OCI-M2 (cell line): ENCODE data around the gene FANCL.
"Not testable (repeated sequence)": the region's sequence is repeated elsewhere in the genome, so short reads cannot be mapped to it uniquely, and the experiment has no call there.

Experiments used
- DNase-seq: peaks from one replicate; lab custom pipeline; 2025; ENCODE audit not compliant: unreplicated experiment; lab: John Stamatoyannopoulos, UW

The FANCL gene

DNA sequence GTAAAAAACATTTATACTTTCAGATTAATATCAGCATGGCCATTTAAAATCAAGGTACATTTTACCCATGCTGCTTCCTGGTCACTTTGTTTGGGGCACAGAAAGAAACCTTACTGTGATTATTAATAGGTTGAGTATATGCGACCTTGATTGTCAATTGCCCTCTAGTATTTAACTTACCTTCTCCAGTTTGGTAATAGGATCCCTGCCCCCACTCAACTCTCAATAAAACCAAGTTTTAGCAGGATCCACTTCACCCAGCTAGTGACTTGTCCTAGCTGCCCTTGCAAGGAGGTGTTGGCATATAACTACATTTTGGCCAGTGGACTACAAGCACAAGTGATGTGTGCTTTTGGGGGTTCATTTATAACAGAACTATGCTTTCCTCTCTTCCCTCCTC is 34.3 kb downstream of the FANCL start:
- DNase-seq = no peak

DNA sequence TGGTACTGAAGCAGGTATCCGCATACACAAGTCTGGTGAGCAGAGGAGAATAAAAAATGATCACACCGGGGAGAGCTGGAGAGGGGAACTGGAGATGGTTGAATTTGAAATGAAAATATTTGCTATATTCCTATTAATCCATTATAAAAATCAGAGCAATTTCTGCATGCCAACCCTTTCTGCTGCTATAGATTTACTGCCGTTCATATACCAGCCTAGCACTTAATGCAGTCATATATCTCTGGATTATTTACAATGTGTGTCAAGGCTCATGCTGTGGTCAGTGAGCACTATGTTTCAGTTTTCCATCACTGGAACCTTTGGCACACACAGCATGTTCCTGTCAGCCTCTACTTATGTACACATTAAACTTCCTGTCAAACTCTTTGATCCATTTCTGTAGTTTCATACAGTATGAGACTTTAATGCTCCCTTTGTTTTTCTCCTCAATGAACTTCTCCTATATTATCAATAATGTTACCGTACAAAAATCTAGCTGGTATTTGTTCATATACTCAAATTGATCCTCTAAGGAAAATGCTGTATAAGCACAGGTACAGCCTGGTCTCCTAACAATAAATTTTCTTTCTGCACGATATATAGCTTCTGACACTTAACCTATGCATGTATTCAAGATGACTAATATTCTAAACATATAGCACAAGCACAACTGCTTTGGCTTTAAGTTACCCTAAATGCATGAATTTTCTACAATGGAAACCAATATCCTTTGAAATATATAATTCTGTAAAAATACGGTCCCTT is 36.7 kb downstream of the FANCL start:
- no peak for DNase-seq

DNA sequence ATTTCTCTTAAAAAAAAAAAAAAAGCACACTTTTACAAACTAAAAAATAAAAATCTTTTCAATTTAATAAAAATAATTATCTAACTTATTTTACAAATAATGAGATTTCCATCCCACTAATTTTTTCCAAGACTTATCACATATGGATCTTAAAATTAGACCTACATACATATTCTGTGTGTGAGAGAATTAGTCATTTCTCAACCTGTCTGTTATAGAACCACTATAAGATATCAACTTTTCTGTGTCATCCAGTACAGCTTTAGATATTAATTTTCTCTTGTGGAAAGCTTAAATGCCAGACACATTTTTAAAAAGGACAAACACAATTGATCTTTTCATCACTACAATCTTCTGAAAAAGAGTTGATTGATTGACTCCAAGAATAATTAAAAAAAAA is 38.1 kb downstream of the FANCL start:
- DNase-seq = no peak

DNA sequence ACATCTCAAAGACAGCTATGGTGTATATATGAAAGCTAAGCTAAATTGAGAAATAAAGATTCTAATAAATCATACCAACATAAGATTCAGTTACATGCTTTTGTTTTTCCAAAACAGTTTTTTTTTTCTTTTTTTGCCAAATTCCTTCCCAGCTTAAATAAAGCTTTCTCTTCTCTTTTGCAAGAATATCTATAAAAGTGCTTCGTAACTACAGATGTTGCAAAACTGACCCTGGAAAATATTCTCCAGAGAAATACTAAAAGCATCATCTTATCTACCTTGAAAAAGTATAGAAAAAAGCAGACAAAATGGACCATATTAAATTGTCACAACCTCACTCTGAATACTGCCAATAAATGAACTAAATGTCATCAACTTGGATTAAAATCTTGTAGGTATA is 38.7 kb downstream of the FANCL start:
- DNase-seq = no peak

DNA sequence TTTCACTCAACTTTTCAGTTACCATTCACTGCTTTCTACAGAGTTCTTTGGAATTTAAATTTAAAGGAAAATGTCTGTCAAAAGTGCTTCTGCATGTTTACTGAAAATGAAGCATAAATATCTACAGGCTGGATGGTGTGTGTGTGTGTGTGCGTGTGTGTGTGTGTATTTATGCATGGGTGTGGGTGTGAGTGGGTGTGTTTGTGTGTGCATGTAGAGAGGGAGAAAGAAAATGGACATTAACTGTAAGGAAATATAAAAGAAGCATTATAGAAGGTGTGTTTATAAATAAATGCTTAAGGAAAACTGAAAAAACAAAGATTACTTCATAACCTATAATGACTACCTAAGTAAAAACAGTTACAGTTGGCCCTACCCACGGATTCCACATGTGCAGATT is 43.2 kb downstream of the FANCL start:
- no peak for DNase-seq

DNA sequence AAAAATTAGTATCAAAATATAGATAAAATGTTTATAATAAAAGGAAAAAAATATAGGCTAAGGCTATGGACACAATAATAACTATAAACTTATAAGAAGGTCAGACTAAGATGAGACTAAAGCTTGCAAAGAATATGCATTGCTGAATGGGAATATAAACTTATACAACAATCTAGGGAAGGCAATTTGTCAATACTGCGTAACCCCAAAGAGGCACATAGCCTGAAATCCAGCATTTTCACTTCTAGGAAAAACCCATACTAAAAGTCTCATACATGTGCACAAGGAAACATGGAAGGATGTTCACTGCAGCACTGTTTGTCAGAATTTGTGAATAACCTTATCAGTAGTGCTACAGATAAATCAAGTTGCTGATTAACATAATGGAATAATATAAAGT is 45.5 kb downstream of the FANCL start:
- DNase-seq = no peak

DNA sequence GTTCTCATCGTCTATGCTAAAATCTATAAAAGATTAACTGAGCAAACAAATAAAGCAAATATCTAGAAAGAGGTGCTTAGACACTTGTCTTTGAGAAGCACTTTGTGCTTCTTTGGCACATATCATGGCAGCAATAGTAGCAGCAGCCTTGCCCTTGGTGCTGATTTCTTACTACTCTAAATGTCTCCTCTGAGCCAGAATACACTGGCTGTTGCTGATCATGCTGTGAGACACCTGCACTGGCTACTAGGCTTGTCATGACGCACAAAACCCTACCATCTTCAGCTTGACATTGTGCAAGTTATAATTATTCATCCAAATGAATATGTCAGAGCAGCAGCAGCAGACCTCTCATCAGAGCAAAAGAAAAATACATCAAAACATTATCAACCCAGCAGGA is 46.7 kb downstream of the FANCL start:
- DNase-seq = no peak

DNA sequence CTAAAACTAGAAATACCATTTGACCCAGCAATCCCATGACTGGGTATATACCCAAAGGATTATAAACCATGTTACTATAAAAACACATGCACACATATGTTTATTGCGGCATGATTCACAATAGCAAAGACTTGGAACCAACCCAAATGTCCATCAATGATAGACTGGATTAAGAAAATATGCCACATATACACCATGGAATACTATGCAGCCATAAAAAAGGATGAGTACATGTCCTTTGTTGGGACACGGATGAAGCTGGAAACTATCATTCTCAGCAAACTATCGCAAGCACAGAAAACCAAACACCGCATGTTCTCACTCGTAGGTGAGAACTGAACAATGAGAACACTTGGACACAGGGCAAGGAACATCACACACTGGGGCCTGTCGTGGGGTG is 54.1 kb downstream of the FANCL start:
- not testable (repeated sequence) for DNase-seq

DNA sequence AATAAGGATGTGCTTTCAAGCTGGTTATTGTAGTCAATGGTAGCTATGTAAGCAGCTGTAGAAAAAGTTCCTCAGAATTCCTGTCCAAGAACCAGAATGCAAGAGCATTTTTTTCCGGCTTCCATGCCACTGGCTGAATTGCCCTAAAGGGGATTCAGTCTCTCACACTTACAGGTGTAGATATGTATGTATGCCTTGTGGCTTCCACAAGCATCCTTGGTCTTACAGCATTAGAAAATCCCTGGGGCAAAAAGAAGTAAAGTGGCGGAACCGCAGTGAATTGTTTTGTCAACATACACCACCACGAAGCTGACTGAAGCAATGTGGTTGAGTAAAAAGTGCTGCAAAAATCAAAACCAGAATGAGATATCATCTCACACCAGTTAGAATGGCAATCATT is 54.6 kb downstream of the FANCL start:
- no peak for DNase-seq

DNA sequence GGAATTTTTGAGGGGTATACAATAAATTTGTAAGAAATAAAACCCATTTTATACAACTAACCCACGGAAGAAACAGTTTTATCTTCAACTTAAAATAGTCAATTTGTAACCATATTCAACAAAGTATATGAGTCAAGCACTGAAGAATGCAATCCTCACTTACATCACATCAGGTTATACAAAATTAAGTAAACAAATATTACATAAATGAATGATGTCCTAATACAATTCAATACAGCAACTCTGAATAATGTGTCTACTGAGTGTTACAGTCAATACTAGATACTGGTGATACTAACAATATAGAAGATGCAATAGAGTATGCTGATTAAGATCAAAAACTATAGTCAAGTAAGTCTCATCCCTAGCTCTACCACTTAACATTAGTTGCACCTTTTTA is 58.6 kb downstream of the FANCL start:
- no peak for DNase-seq

DNA sequence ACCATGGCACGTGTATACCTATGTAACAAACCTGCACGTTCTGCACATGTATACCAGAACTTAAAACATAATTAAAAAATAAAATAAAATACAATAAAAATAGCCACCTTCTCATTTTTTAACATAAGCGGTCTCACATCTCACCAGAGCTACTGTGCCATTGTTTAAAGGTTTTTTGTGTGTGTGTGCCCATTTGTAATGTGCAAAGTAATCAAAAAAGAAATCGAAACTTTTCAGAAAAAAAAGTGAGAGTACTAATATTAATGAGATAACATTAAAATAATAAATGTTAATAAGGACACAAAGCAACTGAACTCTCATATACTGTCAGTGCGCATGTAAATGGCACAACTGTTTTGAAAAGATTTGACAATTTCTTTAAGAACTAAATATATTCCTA is 60.5 kb downstream of the FANCL start:
- DNase-seq = no peak

DNA sequence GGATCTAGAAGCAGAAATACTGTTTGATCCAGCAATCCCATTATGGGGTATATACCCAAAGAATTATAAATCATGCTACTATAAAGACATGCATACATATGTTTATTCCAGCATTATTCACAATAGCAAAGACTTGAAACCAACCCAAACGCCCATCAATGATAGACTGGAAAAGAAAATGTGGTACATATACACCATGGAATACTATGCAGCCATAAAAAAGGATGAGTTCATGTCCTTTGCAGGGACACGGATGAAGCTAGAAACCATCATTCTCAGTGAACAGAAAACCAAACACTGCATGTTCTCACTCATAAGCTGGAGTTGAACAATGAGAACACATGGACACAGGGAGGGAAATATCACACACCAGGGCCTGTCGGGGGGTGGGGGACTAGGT is 61.0 kb downstream of the FANCL start:
- DNase-seq = not testable (repeated sequence)

DNA sequence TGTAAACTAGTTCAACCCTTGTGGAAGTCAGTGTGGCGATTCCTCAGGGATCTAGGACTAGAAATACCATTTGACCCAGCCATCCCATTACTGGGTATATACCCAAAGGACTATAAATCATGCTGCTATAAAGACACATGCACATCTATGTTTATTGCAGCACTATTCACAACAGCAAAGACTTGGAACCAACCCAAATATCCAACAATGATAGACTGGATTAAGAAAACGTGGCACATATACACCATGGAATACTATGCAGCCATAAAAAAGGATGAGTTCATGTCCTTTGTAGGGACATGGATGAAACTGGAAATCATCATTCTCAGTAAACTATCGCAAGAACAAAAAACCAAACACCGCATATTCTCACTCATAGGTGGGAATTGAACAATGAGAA is 63.9 kb downstream of the FANCL start:
- DNase-seq = not testable (repeated sequence)

DNA sequence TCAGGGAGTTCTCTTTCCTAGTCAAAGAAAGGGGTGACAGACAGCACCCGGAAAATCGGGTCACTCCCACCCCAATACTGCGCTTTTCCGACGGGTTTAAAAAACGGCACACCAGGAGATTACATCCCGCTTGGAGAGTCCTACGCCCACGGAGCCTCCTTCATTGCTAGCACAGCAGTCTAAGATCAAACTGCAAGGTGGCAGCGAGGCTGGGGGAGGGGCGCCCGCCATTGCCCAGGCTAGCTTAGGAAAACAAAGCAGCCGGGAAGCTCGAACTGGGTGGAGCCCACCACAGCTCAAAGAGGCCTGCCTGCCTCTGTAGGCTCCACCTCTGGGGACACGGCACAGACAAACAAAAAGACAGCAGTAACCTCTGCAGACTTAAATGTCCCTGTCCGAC is 69.3 kb downstream of the FANCL start:
- not testable (repeated sequence) for DNase-seq

DNA sequence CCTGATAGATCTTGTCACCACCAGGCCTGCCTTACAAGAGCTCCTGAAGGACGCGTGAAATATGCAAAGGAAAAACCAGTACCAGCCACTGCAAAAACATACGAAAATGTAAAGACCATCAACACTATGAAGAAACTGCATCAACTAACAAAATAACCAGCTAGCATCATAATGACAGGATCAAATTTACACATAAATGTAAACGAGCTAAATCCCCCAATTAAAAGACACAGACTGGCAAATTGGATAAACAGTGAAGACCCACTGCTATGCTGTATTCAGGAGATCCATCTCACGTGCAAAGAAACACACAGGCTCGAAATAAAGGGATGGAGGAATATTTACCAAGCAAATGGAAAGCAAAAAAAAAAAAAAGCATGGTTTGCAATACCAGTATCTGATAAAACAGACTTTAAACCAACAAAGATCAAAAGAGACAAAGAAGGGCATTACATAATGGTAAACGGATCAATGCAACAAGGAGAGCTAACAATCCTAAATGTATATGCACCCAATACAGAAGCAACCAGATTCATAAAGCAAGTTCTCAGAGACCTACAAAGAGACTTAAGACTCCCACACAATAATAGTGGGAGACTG is 70.7 kb downstream of the FANCL start:
- DNase-seq = not testable (repeated sequence)

DNA sequence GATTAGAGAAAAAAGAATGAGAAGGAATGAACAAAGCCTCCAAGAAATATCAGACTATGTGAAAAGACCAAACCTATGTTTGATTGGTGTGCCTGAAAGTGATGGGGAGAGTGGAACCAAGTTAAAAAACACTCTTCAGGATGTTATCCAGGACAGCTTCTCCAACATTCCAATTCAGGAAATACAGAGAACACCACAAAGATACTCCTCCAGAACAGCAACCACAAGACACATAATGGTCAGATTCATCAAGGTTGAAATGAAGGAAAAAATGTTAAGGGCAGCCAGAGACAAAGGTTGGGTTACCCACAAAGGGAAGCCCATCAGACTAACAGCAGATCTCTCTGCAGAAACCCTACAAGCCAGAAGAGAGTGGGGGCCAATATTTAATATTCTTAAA is 71.3 kb downstream of the FANCL start:
- DNase-seq = not testable (repeated sequence)

DNA sequence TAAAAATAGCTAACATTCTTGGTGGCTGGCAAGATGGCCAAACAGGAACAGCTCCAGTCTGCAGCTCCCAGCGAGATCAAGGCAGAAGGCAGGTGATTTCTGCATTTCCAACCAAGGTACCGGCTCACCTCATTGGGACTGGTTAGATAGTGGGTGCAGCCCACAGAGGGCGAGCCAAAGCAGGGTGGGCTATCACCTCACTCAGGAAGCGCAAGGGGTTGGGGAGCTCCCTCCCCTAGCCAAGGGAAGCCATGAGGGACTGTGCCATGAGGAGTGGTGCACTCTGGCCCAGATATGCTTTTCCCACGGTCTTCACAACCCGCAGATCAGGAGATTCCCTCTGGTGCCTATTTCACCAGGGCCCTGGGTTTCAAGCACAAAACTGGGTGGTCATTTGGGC is 73.0 kb downstream of the FANCL start:
- DNase-seq = not testable (repeated sequence)

DNA sequence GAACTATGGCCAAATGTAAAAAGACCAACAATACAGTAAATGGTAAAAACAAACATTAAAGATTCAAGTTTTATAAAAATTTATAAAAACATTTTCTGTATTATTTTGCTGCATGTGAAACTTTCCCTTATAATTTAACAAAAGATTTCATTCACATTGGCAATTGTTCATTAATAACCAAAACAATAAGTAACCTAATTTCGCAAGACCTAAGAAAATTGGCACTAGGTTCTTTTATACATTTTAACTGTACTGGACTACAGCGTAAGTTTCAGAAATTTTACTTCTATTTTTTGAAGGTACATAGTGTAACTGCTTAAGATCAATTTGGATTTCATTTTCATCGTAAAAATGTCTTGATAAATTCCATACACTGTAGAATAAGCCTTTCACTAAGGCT is 77.2 kb downstream of the FANCL start:
- no peak for DNase-seq

DNA sequence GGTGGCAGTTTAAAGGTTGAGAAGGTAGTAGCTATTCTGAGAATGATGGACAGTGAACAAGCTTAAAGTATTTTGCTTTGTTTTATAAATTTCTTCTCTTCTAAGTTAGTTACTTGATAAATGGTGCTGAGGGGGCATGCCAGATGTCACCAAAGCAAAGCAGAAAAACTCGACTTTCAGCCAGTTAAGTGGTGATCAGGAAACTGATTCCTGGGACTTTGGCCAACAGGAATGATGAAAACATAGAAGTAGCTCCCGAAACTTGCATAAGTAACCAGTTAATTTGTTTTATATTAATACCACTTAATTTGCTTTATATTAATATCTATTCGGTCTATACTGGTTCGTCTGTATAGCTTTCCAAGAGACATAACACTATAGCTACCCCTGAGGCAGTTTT is 82.6 kb downstream of the FANCL start:
- no peak for DNase-seq

DNA sequence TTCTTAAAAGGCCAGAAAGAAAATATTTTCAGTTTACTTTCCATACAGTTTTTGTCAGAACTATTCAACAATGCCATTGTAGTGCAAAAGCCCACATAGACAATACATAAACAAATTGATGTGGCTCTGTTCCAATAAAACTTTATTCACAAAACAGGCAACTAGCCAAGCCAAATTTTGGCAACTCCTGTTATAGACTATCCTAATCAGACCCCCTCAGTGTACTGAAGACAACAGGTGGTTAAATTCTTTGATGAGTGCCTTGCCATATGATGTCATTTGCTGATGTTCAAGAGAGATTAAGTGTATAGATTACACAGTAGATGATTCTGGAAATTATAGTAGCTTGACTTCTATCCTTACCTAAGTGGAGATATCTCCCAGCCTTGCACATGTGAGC is 83.4 kb downstream of the FANCL start:
- no peak for DNase-seq

DNA sequence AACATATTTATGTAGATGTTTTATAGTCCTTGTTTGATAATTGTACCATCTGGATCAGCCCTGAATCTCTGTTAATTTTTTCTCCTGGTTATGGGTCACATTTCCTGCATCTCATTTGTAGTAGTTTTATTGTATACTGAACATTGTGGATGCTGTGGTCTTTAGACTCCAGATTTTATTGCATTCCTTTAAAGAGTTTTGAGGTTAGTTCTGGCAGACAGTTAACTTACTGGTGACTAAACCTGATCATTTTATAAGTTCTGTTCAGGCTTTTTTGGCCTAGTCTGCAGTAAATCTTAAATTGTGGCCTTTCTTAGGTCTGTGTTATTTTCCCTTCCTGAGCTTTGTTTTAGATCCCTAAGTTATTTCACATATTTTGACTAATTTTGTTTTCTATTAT is 84.3 kb downstream of the FANCL start:
- no peak for DNase-seq

DNA sequence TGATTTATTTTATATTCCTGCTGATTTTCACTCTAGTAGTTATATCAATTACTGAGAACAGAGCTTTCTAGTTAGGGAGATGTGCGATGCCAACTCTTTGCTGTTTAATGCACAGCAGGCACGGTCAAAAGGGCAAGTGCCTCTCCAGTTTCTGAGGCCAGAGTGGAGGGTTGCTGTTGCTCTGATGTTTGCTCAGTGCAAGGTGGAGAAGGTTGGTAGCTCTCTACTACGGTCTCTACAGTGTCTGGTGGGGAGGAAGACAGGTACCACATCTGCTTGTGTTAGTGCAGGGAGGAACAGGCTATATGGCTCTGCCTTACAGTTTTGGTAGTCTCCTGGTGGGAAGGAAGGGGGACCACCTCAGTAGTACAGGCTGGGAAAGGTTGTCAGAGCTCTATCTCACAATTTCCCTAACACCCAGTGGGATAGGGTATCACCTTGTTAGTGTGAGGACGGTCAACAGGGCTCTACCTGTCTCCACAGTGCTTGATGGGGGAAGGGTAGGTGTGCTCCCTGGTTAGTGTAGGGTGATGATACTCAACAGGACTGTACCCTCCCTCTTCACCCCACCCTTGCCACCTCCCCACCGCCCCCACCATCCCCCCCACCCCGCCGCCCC is 85.9 kb downstream of the FANCL start:
- DNase-seq = no peak

DNA sequence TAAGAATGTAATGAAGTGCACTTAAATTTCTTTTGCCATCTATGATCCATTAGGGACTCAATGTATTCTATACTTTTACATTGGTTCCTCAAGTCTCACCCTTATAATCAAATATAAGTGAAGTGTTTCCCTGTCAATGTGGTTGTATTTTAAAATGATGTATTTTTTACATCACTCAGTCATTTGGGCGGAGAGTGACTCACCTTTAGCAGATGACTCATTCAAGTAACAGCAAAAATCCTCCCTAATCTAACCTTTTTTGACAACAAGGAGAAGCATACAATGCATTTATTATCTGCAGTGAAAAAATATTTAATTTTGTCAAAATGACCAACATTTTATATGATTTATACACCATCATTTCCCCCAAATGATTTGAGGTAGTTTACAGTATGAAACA is 94.4 kb downstream of the FANCL start:
- no peak for DNase-seq
